ENCODE data around the gene PCDH9.

Gene PCDH9

DNA sequence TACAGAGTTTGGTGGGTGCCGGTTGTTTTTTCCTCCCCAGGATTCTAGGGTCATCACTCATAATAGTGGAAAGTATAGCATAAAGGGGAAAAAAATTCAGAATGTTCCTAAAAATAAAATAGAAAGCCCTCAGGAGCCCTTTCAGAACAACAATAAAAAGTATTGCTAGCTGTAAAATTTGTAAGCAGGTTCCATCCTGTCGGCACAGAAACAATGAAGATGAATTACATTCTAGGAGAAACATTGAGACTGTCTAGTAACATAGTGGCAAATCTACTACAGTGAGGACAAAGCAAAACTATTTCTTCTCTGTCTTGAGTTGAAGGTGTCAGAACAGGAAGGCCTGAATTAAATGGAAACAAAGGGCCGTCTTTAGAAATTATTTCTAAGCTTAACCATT lies 870.7 kb downstream of the PCDH9 start:
- no peak overlapping the region for H3K9ac ChIP-seq (ENCODE audit: low read length)
- peak overlapping the region; percentile 28 for H3K27ac ChIP-seq (ENCODE audit: low read depth, low read length, poor library complexity, severe bottlenecking)
- no peak overlapping the region for H3K4me3 ChIP-seq (ENCODE audit: low read depth, low read length, poor library complexity, severe bottlenecking)
- H3K4me1 ChIP-seq (ENCODE audit: insufficient read depth, low read length, severe bottlenecking) = peaks cover 34% of the 10 kb centered on the region
- H2AFZ ChIP-seq (ENCODE audit: low read length) = peak overlapping the region; percentile 66
- H3K9me3 ChIP-seq (ENCODE audit: low read length) = no peaks in the 10 kb centered on the region
- no peaks in the 10 kb centered on the region for H3K79me2 ChIP-seq (ENCODE audit: insufficient read depth, low read length)
- H4K20me1 ChIP-seq (ENCODE audit: insufficient read depth, low read length) = no peaks in the 10 kb centered on the region
- no peaks in the 10 kb centered on the region for H3K36me3 ChIP-seq (ENCODE audit: insufficient read depth, low read length)
- H3K9me2 ChIP-seq (ENCODE audit: low read depth, low read length) = no peaks in the 10 kb centered on the region
- H3K27me3 ChIP-seq (ENCODE audit: insufficient read depth, low read length) = no peaks in the 10 kb centered on the region
- H3F3A ChIP-seq (ENCODE audit: insufficient read depth, low read length) = no peaks in the 10 kb centered on the region
- peak overlapping the region; percentile 54 for H3K4me2 ChIP-seq (ENCODE audit: low read length)
- TF ChIP-seq, protein P1, sequence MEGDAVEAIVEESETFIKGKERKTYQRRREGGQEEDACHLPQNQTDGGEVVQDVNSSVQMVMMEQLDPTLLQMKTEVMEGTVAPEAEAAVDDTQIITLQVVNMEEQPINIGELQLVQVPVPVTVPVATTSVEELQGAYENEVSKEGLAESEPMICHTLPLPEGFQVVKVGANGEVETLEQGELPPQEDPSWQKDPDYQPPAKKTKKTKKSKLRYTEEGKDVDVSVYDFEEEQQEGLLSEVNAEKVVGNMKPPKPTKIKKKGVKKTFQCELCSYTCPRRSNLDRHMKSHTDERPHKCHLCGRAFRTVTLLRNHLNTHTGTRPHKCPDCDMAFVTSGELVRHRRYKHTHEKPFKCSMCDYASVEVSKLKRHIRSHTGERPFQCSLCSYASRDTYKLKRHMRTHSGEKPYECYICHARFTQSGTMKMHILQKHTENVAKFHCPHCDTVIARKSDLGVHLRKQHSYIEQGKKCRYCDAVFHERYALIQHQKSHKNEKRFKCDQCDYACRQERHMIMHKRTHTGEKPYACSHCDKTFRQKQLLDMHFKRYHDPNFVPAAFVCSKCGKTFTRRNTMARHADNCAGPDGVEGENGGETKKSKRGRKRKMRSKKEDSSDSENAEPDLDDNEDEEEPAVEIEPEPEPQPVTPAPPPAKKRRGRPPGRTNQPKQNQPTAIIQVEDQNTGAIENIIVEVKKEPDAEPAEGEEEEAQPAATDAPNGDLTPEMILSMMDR (IDR thresholded peaks at IDR 0.05; ENCODE audit: low read length) = no peak
- no peak for TF ChIP-seq EZH2 (IDR thresholded peaks at IDR 0.05; ENCODE audit: borderline replicate concordance, low read length)

DNA sequence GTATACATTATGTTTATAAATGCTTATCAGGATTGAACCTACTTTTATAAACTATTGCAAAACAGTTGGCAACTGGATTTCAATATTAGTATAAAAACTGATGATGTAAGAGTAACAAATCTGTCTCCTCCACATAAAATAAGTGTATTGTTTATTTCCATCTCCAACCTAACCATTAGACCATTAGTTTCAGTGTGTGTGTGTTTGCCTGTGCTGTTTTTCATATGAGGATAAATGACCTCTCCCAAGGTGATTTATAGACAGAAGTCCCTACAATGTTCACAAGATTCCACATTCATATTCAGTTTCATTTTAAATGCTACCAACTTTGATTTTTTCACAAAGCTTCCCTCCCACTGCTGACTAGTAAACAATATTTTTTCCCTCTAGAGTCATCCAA lies 871.6 kb downstream of the PCDH9 start:
- Histone ChIP-seq H3K27ac (ENCODE audit: low read depth, low read length, poor library complexity, severe bottlenecking) (peak overlapping the region; percentile 28), H3K4me3 (ENCODE audit: low read depth, low read length, poor library complexity, severe bottlenecking) (no peak overlapping the region), H2AFZ (ENCODE audit: low read length) (peak overlapping the region; percentile 66; the same call in 1 of the 2 replicates), H3K9me3 (ENCODE audit: low read length) (no peaks in the 10 kb centered on the region), H3K79me2 (ENCODE audit: insufficient read depth, low read length) (no peaks in the 10 kb centered on the region), H3F3A (ENCODE audit: insufficient read depth, low read length) (no peaks in the 10 kb centered on the region), H3K27me3 (ENCODE audit: insufficient read depth, low read length) (no peaks in the 10 kb centered on the region), H3K4me2 (ENCODE audit: low read length) (no peak overlapping the region), H4K20me1 (ENCODE audit: insufficient read depth, low read length) (no peaks in the 10 kb centered on the region), H3K36me3 (ENCODE audit: insufficient read depth, low read length) (no peaks in the 10 kb centered on the region), H3K4me1 (ENCODE audit: insufficient read depth, low read length, severe bottlenecking) (peaks cover 38% of the 10 kb centered on the region), H3K9ac (ENCODE audit: low read length) (no peak overlapping the region), H3K9me2 (ENCODE audit: low read depth, low read length) (no peaks in the 10 kb centered on the region)
- TF ChIP-seq, protein P1 (IDR thresholded peaks at IDR 0.05; ENCODE audit: low read length) = no peak
- no peak for TF ChIP-seq EZH2 (IDR thresholded peaks at IDR 0.05; ENCODE audit: borderline replicate concordance, low read length)

DNA sequence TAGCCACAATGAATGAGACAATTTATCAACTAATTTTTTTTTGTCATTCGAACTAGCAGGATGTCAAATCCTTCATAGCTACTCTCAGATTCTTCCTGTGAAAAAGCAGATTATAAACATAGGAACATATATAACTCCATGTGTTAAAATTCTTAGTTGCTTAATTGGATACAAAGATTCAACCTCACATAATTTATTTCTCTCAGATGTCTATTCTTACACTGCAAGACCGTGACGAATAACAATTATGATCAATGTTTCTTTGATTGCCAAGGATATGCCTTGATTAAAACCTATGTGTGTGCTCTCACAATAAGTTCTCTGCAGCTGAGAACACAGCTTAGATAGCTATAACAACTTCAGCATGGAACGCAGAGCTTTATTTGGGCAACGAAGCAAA lies 872.7 kb downstream of the PCDH9 start:
- Histone ChIP-seq H3F3A (ENCODE audit: insufficient read depth, low read length) (no peaks in the 10 kb centered on the region), H3K9me2 (ENCODE audit: low read depth, low read length) (no peaks in the 10 kb centered on the region), H3K4me2 (ENCODE audit: low read length) (no peak overlapping the region), H3K4me1 (ENCODE audit: insufficient read depth, low read length, severe bottlenecking) (peaks cover 49% of the 10 kb centered on the region), H4K20me1 (ENCODE audit: insufficient read depth, low read length) (no peaks in the 10 kb centered on the region), H3K9me3 (ENCODE audit: low read length) (no peaks in the 10 kb centered on the region), H3K79me2 (ENCODE audit: insufficient read depth, low read length) (no peaks in the 10 kb centered on the region), H3K27ac (ENCODE audit: low read depth, low read length, poor library complexity, severe bottlenecking) (no peak overlapping the region), H3K36me3 (ENCODE audit: insufficient read depth, low read length) (no peaks in the 10 kb centered on the region), H2AFZ (ENCODE audit: low read length) (0 out of 2 replicates have a peak overlapping the region, but pooled peaks have one; percentile 8), H3K27me3 (ENCODE audit: insufficient read depth, low read length) (no peaks in the 10 kb centered on the region), H3K9ac (ENCODE audit: low read length) (no peak overlapping the region), H3K4me3 (ENCODE audit: low read depth, low read length, poor library complexity, severe bottlenecking) (no peak overlapping the region)
- TF ChIP-seq, protein P1 (IDR thresholded peaks at IDR 0.05; ENCODE audit: low read length) = no peak
- TF ChIP-seq EZH2 (IDR thresholded peaks at IDR 0.05; ENCODE audit: borderline replicate concordance, low read length) = no peak

All from OCI-LY1 (cell line).